ENCODE measurements around the gene TNIK.

DNA sequence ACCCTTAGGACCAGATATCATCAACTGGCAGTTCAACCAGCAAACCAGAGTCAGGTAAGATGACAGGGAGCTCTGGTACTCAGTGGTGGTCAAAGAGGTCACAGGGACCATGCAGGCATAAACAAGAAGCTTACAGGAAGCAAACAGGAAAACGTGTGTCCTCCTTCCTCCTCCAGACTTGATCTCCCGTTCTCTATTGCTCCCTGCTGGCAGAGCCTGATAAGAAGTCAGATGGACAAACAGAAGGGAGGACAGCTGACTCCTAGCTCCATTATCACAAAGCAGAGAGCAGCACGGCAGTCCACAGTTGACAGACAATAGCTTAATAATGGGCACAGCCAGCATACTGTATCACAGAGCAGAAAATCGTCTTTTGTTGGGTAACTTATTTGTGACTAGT lies 277.2 kb downstream of the TNIK start:
- TF ChIP-seq, protein P1, sequence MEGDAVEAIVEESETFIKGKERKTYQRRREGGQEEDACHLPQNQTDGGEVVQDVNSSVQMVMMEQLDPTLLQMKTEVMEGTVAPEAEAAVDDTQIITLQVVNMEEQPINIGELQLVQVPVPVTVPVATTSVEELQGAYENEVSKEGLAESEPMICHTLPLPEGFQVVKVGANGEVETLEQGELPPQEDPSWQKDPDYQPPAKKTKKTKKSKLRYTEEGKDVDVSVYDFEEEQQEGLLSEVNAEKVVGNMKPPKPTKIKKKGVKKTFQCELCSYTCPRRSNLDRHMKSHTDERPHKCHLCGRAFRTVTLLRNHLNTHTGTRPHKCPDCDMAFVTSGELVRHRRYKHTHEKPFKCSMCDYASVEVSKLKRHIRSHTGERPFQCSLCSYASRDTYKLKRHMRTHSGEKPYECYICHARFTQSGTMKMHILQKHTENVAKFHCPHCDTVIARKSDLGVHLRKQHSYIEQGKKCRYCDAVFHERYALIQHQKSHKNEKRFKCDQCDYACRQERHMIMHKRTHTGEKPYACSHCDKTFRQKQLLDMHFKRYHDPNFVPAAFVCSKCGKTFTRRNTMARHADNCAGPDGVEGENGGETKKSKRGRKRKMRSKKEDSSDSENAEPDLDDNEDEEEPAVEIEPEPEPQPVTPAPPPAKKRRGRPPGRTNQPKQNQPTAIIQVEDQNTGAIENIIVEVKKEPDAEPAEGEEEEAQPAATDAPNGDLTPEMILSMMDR (CRISPR knock-in tag; IDR thresholded peaks at IDR 0.05), result peak; percentile 80
- TF ChIP-seq, protein P2, sequence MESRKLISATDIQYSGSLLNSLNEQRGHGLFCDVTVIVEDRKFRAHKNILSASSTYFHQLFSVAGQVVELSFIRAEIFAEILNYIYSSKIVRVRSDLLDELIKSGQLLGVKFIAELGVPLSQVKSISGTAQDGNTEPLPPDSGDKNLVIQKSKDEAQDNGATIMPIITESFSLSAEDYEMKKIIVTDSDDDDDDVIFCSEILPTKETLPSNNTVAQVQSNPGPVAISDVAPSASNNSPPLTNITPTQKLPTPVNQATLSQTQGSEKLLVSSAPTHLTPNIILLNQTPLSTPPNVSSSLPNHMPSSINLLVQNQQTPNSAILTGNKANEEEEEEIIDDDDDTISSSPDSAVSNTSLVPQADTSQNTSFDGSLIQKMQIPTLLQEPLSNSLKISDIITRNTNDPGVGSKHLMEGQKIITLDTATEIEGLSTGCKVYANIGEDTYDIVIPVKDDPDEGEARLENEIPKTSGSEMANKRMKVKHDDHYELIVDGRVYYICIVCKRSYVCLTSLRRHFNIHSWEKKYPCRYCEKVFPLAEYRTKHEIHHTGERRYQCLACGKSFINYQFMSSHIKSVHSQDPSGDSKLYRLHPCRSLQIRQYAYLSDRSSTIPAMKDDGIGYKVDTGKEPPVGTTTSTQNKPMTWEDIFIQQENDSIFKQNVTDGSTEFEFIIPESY (CRISPR knock-in tag; IDR thresholded peaks at IDR 0.05), result no peak
- TF ChIP-seq, protein P3, sequence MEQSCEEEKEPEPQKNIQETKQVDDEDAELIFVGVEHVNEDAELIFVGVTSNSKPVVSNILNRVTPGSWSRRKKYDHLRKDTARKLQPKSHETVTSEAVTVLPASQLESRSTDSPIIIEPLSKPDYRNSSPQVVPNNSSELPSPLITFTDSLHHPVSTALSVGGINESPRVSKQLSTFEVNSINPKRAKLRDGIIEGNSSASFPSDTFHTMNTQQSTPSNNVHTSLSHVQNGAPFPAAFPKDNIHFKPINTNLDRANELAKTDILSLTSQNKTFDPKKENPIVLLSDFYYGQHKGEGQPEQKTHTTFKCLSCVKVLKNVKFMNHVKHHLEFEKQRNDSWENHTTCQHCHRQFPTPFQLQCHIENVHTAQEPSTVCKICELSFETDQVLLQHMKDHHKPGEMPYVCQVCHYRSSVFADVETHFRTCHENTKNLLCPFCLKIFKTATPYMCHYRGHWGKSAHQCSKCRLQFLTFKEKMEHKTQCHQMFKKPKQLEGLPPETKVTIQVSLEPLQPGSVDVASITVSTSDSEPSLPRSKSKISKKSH (CRISPR knock-in tag; IDR thresholded peaks at IDR 0.05; ENCODE audit: borderline replicate concordance), result no peak
- TF ChIP-seq POLR2AphosphoS5 (IDR thresholded peaks at IDR 0.05; ENCODE audit: low read depth, low read length) (no peak), POLR2A (IDR thresholded peaks at IDR 0.05; ENCODE audit: insufficient read depth in 1 of 2, low read depth in 2 of 2, low read length in 2 of 2) (no peak), ZSCAN30 (CRISPR knock-in tag; IDR thresholded peaks at IDR 0.05) (no peak), ZNF83 (CRISPR knock-in tag; IDR thresholded peaks at IDR 0.05; ENCODE audit: borderline replicate concordance) (no peak), ZNF543 (CRISPR knock-in tag; IDR thresholded peaks at IDR 0.05) (no peak), GFI1 (CRISPR knock-in tag; IDR thresholded peaks at IDR 0.05; ENCODE audit: borderline replicate concordance) (no peak), ZNF720 (CRISPR knock-in tag; IDR thresholded peaks at IDR 0.05) (no peak), MAFK (conservative IDR thresholded peaks at IDR 0.05 in 1 of 2, IDR thresholded peaks at IDR 0.05 in 1 of 2; ENCODE audit: low read length in 2 of 2) (no peak), SMC3 (IDR thresholded peaks at IDR 0.05; ENCODE audit: low read length) (peak; percentile 81), ZNF350 (CRISPR knock-in tag; IDR thresholded peaks at IDR 0.05; ENCODE audit: borderline replicate concordance, low read depth) (no peak)
- TF ChIP-seq, protein P4, sequence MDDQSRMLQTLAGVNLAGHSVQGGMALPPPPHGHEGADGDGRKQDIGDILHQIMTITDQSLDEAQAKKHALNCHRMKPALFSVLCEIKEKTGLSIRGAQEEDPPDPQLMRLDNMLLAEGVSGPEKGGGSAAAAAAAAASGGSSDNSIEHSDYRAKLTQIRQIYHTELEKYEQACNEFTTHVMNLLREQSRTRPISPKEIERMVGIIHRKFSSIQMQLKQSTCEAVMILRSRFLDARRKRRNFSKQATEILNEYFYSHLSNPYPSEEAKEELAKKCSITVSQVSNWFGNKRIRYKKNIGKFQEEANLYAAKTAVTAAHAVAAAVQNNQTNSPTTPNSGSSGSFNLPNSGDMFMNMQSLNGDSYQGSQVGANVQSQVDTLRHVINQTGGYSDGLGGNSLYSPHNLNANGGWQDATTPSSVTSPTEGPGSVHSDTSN (CRISPR knock-in tag; IDR thresholded peaks at IDR 0.05; ENCODE audit: borderline replicate concordance), result no peak

Data from HepG2 (cell line).